Ovary (tissue), 3 donors: Measurements from ENCODE around the gene LRRC15.

Experiments
- EP300 ChIP-seq: sonication (generic); formaldehyde crosslinking; IDR thresholded peaks from one replicate; pipeline ENCODE4 v1.6.1; 2017; ENCODE audit warnings: antibody characterized with exemption
- POLR2A ChIP-seq: fragments of 450-650 bp; IDR thresholded peaks from one replicate; pipeline ENCODE4 v1.6.1; 2017; ENCODE audit warnings: antibody characterized with exemption, mild to moderate bottlenecking, moderate library complexity
- TF ChIP-seq, protein P1 (sequence below), 3 donors: fragments of 450-650 bp in 2 of 3; fragments of 200-600 bp in 1 of 3; IDR thresholded peaks; one replicate each; pipeline versions ENCODE4 v1.5.1 to v1.8.0; 2016 to 2022; ENCODE audit warnings: antibody characterized with exemption in 3 of 3, mild to moderate bottlenecking in 1 of 3
- donor health status: DM: no; HTN: no; CAD: no.

DNA sequence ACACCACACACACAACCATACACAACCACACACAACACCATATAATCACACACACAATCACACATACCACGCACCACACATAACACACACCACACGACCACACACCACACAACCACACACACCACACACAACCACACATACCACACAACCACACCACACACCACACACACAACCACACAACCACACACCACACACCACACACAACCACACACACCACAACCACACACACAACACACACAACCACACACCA, 42.6 kb downstream of the LRRC15 start:
- TF ChIP-seq, protein P1, sequence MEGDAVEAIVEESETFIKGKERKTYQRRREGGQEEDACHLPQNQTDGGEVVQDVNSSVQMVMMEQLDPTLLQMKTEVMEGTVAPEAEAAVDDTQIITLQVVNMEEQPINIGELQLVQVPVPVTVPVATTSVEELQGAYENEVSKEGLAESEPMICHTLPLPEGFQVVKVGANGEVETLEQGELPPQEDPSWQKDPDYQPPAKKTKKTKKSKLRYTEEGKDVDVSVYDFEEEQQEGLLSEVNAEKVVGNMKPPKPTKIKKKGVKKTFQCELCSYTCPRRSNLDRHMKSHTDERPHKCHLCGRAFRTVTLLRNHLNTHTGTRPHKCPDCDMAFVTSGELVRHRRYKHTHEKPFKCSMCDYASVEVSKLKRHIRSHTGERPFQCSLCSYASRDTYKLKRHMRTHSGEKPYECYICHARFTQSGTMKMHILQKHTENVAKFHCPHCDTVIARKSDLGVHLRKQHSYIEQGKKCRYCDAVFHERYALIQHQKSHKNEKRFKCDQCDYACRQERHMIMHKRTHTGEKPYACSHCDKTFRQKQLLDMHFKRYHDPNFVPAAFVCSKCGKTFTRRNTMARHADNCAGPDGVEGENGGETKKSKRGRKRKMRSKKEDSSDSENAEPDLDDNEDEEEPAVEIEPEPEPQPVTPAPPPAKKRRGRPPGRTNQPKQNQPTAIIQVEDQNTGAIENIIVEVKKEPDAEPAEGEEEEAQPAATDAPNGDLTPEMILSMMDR (IDR thresholded peaks at IDR 0.05), result no peak
- TF ChIP-seq POLR2A (no peak), EP300 (no peak)
